ENCODE data around the gene SVEP1.
"Not testable (repeated sequence)": the region's sequence is repeated elsewhere in the genome, so short reads cannot be mapped to it uniquely, and the experiment has no call there.

The SVEP1 gene

DNA sequence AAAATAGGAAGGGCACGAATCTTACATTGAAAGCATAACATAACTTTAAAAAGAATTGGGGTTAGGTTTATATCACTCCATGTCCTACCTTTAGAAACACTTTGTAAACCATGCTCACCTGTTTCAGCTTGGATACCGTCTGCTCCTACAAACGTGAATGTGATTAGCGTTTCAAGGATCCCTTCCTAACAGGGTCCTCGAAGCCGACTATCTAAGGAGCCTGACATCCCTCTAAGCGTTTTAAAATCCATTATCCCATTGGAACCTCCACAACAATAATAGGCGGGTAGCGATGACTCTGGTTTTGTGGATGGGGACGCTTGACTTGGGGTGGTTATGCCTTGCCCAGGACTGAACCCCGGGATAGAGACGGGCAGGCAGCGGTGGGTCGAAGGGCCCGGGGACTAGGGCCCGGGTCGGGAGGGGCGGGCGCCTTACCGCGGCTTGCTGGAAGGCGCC lies 937 bp downstream of the SVEP1 start:
- DNase-seq: no peak

- DNase-seq: no peak
Observed at GRCh38 chr9:110575945-110576344, 3.6 kb downstream of the SVEP1 start.

DNA sequence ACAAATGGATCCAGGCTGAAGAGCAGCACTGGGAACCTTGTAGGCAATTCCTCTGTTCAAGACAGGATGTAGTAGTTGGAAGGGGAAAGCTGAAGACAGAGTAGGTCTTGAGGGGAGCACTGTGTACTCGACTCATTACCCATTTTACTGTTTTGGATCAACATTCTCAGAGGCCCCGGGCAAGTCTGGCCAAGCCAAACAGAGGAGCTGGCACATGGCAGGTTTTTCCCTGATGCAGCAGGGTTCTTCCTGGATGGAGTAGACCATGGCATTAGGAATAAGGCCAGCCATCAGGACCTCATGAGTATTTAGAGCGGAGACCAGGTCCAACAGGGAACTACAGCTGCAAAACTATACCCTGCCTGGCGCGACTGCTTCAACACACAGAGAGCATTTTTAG lies 4.4 kb downstream of the SVEP1 start:
- DNase-seq: no peak

- DNase-seq: no peak
Observed at GRCh38 chr9:110573305-110573704, 6.2 kb downstream of the SVEP1 start.

GRCh38 chr9:110571801-110572483 lies 7.6 kb downstream of the SVEP1 start:
- no peak for DNase-seq

- DNase-seq: no peak
Observed at GRCh38 chr9:110566156-110566555, 13.4 kb downstream of the SVEP1 start.

GRCh38 chr9:110561826-110562225 lies 17.7 kb downstream of the SVEP1 start:
- no peak for DNase-seq

GRCh38 chr9:110559869-110560268 lies 19.7 kb downstream of the SVEP1 start:
- DNase-seq: no peak

DNA sequence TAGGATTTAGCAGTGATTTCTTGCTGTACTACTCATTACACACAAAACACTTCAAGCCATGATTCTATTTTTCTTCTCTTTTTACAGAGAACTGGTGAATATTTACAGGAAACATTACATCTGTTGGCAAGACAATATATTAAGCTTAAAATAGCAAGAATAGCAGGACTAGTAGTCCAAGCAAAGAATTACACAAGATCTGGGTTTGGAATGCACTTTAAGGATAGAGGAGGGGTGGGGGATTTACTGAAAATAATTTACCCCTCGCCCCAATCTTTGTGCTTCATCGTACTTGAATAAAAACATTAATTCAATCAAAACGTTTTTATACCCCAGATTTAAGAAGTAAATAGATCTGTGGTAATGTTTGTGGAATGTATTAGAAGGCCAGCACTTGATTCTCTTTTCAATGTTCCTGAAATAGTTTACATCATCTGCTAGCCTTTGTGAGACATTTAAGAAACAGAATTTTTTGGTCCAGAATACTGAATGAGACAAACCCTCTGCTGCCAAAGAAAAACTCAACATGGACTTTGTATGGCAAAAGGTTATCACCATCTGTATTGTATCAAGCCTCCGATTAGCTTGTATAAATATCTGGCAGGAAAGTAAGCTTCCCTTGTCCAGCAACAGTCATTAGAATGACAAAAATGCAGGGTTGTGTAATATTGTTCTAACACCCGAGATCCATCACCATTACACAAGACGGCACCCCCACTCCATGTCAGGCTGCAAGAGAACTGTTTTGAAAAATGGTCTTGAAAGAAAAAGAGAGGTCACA lies 23.8 kb downstream of the SVEP1 start:
- no peak for DNase-seq

DNA sequence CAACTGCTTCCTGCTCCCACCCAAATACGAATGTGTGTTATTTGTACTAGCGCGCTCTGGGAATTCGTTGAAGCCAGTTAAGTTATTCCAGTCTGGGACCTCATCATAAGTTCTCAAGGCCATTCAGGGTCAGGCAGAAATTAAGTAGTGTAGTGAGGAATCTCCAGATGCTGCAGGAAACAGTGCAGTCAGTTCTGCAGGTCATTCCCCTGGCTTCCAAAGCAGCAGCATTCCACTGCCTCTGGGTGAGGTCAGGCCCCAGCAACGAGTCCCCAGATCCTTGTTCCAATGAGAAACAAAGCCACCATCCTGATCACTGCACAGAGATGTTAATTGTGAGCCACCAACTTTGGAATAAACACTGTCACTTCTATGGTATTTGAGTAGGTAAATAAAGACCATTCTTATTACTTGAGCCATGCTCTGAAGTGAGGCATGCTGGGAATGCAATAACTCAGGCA lies 33.1 kb downstream of the SVEP1 start:
- DNase-seq: no peak

DNA sequence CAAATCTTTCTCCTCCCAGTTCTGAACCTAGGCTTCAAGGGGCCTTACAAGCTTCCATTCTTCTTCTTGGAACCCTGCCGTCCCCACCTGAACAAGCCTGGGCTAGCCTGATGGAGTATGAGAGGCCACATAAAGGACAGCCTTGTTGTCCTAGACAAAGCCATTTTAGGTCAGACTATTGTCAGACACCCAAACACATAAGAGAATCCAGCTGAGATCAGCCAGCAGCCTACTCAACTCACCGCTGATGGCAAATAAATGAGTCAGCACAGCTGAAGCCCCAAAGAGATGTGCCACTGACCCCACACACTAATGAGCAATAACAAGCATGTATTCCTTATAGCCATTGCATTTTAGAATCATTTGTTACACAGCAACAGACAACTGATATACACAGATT lies 33.8 kb downstream of the SVEP1 start:
- DNase-seq: no peak

DNA sequence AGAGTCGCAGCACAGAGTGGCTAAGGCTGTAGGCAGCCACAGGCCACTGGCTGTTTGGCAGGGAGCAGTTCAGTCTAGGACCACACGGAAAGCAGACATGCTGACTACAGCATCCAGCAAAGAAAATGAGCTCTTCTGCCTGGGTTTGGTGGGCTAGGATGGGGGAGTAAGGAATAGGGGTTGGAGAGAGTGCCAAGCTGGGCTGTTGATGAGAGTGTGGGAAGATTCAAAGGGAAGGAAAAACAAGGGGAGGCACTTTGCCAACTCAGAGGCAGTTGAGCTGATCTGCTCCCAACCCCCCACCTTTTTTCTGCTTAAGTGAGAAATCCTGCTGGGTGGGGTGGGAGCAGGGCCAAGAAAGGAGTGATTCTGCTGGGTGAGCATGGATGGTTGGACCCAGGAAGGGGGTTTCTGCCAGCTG lies 35.9 kb downstream of the SVEP1 start:
- no peak for DNase-seq

GRCh38 chr9:110541950-110542349 lies 37.6 kb downstream of the SVEP1 start:
- DNase-seq: no peak

GRCh38 chr9:110538647-110539041 lies 40.9 kb downstream of the SVEP1 start:
- no peak for DNase-seq

DNA sequence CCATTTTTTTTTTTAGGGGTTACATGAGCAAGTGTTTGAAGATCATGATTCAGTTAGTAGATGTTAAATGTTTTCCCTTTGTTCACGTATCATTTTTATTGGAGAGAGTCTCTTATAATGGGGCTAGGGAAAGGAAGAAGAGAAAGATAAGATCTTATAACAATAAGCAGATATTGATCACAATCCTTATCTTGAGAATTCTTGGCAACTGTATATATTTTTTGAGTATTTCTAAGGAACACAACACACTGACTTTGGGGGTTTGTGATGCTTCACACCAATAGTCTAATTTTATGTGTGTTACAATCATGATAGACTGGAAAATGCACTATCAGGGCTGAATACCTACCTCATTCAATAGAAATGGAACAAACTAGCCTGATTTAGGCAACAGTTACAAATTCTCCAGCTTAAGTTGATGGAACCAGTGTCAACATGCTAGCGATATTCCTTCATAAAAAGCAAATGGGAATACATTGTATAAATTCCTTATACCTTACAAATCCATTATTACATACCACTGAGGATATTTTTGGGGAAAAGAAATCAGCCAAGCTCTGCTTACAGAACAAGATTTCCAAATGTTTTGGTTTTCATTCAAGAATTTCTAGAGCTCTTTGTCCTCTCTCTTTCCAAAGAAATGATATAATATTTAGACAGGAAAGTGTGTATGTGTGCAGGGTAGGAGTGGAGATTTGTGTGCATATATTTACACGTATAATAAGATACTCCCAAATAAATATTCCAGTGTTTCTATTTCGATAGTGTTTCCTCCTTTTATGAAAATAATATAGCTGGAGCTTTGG lies 41.5 kb downstream of the SVEP1 start:
- no peak for DNase-seq

- no peak for DNase-seq
Observed at GRCh38 chr9:110536822-110537221, 42.7 kb downstream of the SVEP1 start.

GRCh38 chr9:110534162-110534561 lies 45.4 kb downstream of the SVEP1 start:
- DNase-seq: not testable (repeated sequence)

GRCh38 chr9:110532908-110533665 lies 46.5 kb downstream of the SVEP1 start:
- no peak for DNase-seq

DNA sequence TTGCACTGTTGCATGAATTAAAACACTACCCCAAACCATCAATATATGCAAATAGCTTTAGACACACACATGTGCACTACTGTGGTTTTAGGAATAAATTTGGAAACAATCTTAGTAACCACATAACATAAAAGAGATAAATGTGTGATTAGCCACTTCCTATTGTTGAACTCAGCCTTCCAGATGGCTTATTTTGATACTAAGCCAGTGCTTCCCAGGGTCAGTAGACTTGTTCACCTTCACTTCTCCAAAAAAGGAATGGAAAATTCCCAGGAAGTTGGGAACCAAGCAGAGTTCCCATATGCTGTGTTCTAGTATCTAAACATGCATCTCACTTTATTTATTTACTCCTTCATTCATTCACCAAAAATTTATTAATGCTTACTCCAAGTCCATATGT lies 47.8 kb downstream of the SVEP1 start:
- DNase-seq: no peak

DNA sequence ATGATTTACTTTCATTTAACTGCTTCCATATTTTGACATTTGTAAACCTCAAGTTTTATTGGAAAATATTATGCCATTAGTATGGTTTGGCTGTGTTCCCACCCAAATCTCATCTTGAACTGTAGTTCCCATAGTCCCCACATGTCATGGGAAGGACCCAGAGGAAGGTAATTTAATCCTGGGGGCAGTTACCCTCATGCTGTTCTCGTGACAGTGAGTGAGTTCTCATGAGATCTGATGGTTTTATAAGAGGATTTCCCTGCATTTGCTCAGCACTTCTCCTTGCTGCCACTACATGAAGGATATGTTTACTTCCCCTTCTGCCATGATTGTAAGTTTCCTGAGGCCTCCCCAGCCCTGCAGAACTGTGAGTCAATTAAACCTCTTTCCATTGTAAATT lies 48.3 kb downstream of the SVEP1 start:
- not testable (repeated sequence) for DNase-seq

- no peak for DNase-seq
Observed at GRCh38 chr9:110528645-110529044, 50.9 kb downstream of the SVEP1 start.

GRCh38 chr9:110526426-110526825 lies 53.1 kb downstream of the SVEP1 start:
- DNase-seq: no peak

DNA sequence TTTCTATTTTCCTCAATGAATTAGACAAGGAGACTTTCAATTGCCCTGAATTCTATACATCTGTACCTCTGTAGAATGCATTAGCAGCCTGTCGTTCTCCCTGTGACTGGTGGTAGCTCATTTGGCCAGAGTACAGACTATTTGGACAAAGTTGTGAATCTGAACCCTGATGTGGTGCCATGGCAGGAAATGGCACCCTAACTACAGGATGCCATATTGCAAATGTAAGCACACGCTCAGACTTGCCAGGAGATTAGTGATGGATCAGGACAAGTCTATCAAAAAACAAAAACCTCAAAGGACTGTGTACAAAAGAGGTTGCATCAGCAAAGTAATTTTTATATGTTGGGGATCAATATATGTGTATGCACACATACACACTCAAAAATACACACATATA lies 58.3 kb downstream of the SVEP1 start:
- DNase-seq: no peak

Measured in hematopoietic multipotent progenitor cell treated with erythropoietin and hydrocortisone succinate and interleukin-3 and kit ligand, for 4 days (in vitro differentiated cells).